Prostate gland (tissue), 2 donors: ENCODE results near the gene GNB3. TPM values are rescaled to one million over a fixed set of nuclear protein-coding genes. Genes with fewer than 3 reads are reported as not detected.
A peak's percentile ranks its signal among the peaks of the same experiment; 100 is the strongest.
"Not testable (repeated sequence)": the region's sequence is repeated elsewhere in the genome, so short reads cannot be mapped to it uniquely, and the experiment has no call there.

Experiments used
- DNase-seq: peaks from one replicate; pipeline ENCODE4 v3.0.0-alpha.2; 2019; ENCODE audit warnings: low spot score
- H3K27ac ChIP-seq, 2 donors: fragments of 200-600 bp; sonication (generic); 2 replicates each; pipeline ENCODE4 v1.5.1; 2017 to 2019
- H3K27me3 ChIP-seq: fragments of 200-600 bp; sonication (generic); replicated peaks from 2 replicates; pipeline ENCODE4 v1.5.1; 2019; ENCODE audit not compliant: insufficient read depth
- H3K36me3 ChIP-seq, 2 donors: fragments of 200-600 bp; sonication (generic); 1 replicate in 1 of 2; 2 replicates in 1 of 2; pipeline versions ENCODE4 v1.5.1 to v1.8.1; 2017 to 2019
- H3K4me1 ChIP-seq: fragments of 200-600 bp; sonication (generic); replicated peaks from 2 replicates; pipeline ENCODE4 v1.5.1; 2019
- H3K4me3 ChIP-seq, 2 donors: fragments of 200-600 bp; sonication (generic); 2 replicates each; pipeline ENCODE4 v1.5.1; 2017 to 2019
- H3K9me3 ChIP-seq: fragments of 200-600 bp; sonication (generic); 2 replicates; pipeline ENCODE4 v1.5.1; 2017
- POLR2A ChIP-seq: fragments of 450-650 bp; IDR thresholded peaks from one replicate; pipeline ENCODE4 v1.6.1; 2016; ENCODE audit warnings: antibody characterized with exemption, mild to moderate bottlenecking
- POLR2AphosphoS5 ChIP-seq: sonication (generic); formaldehyde crosslinking; IDR thresholded peaks from one replicate; pipeline ENCODE4 v1.6.1; 2017; ENCODE audit warnings: antibody characterized with exemption
- WGBS: methylation state at CpG from one replicate; pipeline ENCODE4 v1.1.5; 2018; 5-methylcytosine and 5-hydroxymethylcytosine counted together
- intact Hi-C: fragments of 100-400 bp; cut with DNase I; formaldehyde crosslinking; loops from one replicate; pipeline ENCODE4 v1.14.2; 2022
- total RNA-seq, 2 donors: library from RNA; depleted of rRNA; stranded (reverse); fragments of >200 nt; gene quantifications; one replicate each; pipeline ENCODE4 v1.1.0, GENCODE V29; 2016
- TF ChIP-seq, protein P1 (sequence below), 4 experiments: fragments of 200-600 bp in 2 of 4; fragments of 450-650 bp in 2 of 4; sonication (generic) in 2 of 4; IDR thresholded peaks; 1 replicate in 3 of 4; 2 replicates in 1 of 4; pipeline ENCODE4 v1.5.1; 2016 to 2019; ENCODE audit warnings: antibody characterized with exemption in 4 of 4, mild to moderate bottlenecking in 2 of 4, moderate library complexity in 2 of 4

Gene GNB3
- total RNA-seq, 2 donors from 2014 or later = 2.3 to 2.4 TPM

DNA sequence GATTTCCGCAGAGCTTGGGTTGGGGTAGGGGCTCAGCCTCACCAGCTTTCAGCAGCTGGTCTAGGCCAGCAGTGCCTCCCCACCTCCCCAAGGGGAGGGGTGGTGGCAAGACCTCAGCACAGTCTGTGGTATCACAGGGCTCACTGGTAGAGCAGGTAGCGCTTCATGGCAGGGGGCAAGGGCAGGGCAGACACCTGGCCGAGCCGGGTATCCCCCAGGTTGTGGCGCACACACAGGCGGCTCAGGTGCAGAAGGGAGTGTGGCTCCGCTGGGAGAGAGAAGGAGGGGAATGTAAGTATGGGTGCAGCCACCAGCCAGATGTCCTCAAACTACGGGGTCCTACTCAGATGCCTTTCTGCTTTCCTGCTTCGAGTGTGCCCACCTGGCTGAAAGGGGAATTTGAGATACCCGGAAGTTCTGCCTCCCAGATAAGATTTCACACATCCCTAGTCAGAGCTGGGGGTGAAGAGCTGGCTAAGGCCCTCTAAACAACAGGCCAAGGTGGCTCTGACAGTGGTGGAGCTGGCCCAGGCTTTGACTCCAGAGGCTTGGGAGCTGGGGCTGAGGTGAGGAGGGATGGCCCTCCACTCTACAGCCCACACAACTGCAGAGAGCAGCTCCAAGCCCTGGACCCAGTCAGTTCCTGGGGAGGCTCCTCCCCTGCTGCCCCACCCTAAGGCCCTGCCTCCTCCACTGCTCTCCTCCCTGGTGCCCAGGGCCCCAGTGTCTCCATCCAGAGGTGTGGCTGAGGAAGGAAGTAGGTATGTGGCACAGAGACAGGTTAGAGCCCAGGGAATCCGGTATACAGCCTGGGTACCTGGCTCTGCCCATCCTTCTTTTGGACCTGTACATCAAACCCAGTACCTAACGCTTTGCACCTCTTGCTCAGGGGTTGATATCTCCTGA is 30.6 kb downstream of the GNB3 start:
- Histone ChIP-seq H3K27ac (peak overlapping the region; percentile 68 to 75), H3K9me3 (no peaks in the 10 kb centered on the region), H3K4me1 (peaks cover 16% of the 10 kb centered on the region), H3K27me3 (no peaks in the 10 kb centered on the region), H3K36me3 (peaks cover 0 to 3% of the 10 kb centered on the region in 2 donors), H3K4me3 (no peak overlapping the region)
- no peak for DNase-seq
- 70% methylated on average over 12 of the region's 12 CpGs for WGBS
- intact Hi-C loops = loop anchor here (10.0 kb wide), 2 partner anchors 63 to 93 kb away; no protein-coding TSS in a partner anchor
- no peak for TF ChIP-seq POLR2A
- TF ChIP-seq, protein P1, sequence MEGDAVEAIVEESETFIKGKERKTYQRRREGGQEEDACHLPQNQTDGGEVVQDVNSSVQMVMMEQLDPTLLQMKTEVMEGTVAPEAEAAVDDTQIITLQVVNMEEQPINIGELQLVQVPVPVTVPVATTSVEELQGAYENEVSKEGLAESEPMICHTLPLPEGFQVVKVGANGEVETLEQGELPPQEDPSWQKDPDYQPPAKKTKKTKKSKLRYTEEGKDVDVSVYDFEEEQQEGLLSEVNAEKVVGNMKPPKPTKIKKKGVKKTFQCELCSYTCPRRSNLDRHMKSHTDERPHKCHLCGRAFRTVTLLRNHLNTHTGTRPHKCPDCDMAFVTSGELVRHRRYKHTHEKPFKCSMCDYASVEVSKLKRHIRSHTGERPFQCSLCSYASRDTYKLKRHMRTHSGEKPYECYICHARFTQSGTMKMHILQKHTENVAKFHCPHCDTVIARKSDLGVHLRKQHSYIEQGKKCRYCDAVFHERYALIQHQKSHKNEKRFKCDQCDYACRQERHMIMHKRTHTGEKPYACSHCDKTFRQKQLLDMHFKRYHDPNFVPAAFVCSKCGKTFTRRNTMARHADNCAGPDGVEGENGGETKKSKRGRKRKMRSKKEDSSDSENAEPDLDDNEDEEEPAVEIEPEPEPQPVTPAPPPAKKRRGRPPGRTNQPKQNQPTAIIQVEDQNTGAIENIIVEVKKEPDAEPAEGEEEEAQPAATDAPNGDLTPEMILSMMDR (IDR thresholded peaks at IDR 0.05) = no peak

DNA sequence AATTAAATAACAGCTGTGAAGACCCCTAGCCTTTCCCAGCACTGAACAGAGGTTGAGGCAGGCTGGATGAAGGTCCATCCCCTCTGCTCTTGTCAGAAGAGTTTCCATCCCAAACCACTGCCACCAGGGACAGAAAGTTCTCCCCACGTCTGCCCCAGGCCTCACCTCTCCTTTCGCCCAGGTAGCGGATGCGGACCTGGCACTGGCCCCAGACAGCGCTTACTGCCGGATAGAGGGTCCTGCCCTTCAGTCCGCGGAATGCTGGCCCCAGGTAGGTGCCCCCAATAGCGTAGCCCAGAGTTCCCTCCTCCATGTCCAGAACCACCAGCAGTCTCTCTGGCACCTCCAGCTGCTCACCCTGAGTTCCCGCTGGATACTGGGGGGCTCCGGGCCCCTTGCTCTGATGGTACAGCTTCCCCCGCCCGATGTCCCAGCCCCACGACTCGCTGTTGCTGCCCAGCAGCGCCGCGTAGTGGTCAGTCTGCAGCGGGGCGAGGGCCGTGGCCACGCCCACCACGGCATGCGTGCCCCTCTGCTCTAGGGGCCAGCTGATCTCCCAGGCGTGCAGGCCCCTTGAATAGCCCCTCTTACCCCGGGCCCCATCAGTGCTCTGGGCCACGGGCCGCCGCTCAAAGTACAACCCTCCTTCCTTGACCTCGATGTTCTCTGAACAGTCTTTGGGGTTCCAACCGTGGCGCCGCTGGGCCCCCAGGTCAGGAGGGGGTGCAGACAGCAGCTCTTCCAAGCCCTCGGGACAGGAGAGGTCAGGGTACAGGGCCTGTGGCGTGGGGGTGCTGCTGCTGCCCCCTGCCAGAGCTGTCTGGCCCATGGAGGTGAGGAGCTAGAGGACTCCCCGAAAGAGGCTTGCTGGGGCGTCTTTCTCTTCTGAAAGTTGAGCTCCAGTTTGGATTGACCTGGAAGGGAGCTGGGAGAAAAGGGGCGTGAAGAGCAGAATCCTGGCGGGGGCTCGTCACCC is 31.6 kb downstream of the GNB3 start:
- Histone ChIP-seq H3K4me3 (peak overlapping the region; percentile 49 to 71), H3K36me3 (peaks cover 0 to 3% of the 10 kb centered on the region in 2 donors), H3K9me3 (no peaks in the 10 kb centered on the region), H3K27me3 (no peaks in the 10 kb centered on the region), H3K27ac (peak overlapping the region; percentile 68 to 75), H3K4me1 (peaks cover 16% of the 10 kb centered on the region)
- peak; percentile 70 for DNase-seq
- intact Hi-C loops = loop anchor here (1.0 to 10.0 kb wide), 3 partner anchors 19 to 92 kb away; no protein-coding TSS in a partner anchor
- WGBS = 1% methylated on average over 40 of the region's 40 CpGs
- TF ChIP-seq POLR2AphosphoS5 = no peak
- TF ChIP-seq, protein P1 (IDR thresholded peaks at IDR 0.05) = peak; percentile 78 to 94 (median 87)

DNA sequence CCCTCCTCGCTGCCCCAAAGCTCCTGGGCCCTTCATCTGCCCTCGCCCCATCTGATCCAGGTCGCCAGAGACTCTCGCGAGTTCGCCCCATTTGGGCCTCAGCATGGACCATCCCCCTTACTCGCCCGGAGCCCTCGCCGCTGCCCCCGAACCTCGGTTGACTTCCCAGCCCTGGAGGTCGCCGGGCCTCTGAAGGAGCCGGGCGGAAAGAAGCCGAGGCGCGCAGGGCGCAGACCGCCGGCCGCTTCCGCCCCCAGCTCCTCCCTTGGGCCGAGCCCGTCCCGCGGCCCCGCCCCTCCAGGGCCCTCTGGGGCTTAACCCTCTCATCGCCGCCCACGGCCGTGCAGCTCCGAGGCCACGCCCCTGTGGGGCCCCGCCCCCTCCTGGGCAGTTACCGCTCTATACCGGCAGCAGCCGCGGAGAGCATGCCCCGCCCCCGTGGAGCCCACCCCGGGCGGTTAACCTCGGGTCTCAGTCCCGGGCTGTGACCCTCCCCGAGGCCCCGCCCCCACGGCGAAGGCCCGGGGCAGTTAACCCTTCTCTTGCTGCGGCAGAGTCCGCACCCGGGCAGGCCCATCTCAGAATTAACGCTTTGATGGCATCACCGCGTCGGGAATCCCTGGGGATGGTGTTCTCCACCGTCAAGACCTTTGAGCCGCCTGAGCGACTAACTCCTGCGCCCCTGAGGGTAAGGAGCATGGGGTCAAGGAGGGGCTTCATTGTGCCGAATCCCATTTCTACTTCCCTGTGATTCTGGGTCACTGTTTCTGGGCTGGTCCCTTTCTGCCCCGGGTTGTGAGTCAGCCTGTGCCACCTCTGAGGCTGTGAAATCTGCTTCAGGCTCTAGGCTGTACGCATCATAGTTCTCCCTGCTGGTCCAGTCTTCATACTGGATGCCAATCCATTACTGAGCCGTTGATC is 32.6 kb downstream of the GNB3 start, which contains the start of gene SPSB2:
Gene SPSB2, minus strand, starts transcription at position 210 of the 921 bp plus-strand sequence. CDS start 402 bp downstream, outside the sequence.
- H3K4me1 ChIP-seq = peaks cover 13% of the 10 kb centered on the region

DNA sequence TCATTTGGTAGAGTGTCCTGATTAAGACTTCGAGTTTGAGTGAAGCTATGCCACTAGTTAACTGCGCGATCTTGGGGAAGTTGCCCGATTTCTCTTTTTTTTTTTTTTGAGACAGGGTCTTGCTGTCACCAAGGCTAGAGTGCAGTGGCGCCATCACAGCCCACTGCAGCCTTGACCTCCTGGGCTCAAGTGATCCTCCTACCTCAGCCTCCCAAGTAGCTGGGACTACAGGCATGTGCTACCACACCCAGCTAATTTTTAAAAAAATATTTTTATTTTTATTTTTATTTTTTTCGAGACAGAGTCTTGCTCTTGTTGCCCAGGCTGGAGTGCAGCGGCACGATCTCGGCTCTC is 33.3 kb downstream of the GNB3 start:
- WGBS = 53% methylated on average over 9 of the region's 9 CpGs
- intact Hi-C loops = loop anchor here (10.0 kb wide), 2 partner anchors 61 to 91 kb away; no protein-coding TSS in a partner anchor
- peak overlapping the region; percentile 49 to 71 for H3K4me3 ChIP-seq
- not testable (repeated sequence) for H3K4me1 ChIP-seq, H3K9me3 ChIP-seq, DNase-seq, H3K36me3 ChIP-seq, H3K27me3 ChIP-seq
- peak overlapping the region; percentile 68 to 75 for H3K27ac ChIP-seq

More for the DNA sequence above, 32.6 kb downstream of the GNB3 start, which contains the start of gene SPSB2:
- WGBS = under 1% methylated on average over 43 of the region's 66 CpGs
- Histone ChIP-seq H3K9me3 (no peaks in the 10 kb centered on the region), H3K27ac (peak within 1 kb of the TSS; percentile 68 to 75), H3K4me3 (peak within 1 kb of the TSS; percentile 49 to 71), H3K36me3 (peaks cover 0 to 3% of the 10 kb centered on the region in 2 donors), H3K27me3 (no peaks in the 10 kb centered on the region)
- TF ChIP-seq POLR2AphosphoS5 = peak; percentile 81
- TF ChIP-seq, protein P1 (IDR thresholded peaks at IDR 0.05) = peak in 2 of 4 experiments; percentile 16 to 37
- TF ChIP-seq POLR2A = peak; percentile 69
- DNase-seq = peak; percentile 93
- intact Hi-C loops = loop anchor here (1.0 to 10.0 kb wide), 3 partner anchors 18 to 91 kb away; no protein-coding TSS in a partner anchor

DNA sequence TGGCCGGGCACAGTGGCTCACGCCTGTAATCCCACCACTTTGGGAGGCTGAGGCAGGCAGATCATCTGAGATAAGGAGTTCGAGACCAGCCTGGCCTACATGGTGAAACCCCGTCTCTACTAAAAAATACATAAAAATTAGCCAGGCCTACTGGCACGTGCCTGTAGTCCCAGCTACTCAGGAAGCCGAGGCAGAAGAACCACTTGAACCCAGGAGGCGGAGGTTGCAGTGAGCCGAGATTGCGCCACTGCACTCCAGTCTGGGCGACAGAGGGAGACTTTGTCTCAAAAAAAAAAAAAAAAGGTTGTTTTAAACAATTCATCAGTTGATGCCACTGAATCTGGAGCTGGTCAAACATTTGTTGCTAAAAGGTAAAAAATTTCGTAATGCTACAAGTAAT is 39.1 kb downstream of the GNB3 start:
- DNase-seq, H3K4me1 ChIP-seq, H3K4me3 ChIP-seq, H3K27me3 ChIP-seq, H3K27ac ChIP-seq, H3K9me3 ChIP-seq, H3K36me3 ChIP-seq: not testable (repeated sequence)
- intact Hi-C loops = loop anchor here (10.0 kb wide), 2 partner anchors 55 to 85 kb away; no protein-coding TSS in a partner anchor
- WGBS = 95% methylated on average over 11 of the region's 11 CpGs
